Kidney epithelial cell (primary cell): ENCODE data around the gene CTSK. TPM values are rescaled to one million over a fixed set of nuclear protein-coding genes. Genes with fewer than 3 reads are reported as not detected.
"Not testable (repeated sequence)": the region's sequence is repeated elsewhere in the genome, so short reads cannot be mapped to it uniquely, and the experiment has no call there.

ENCODE experiments used
- DNase-seq: peaks from one replicate; pipeline ENCODE4 v3.0.0-alpha.2; 2010; ENCODE audit warnings: low read depth
- H3K27me3 ChIP-seq: 2 replicates; pipeline ENCODE4 v1.6.0; 2011; ENCODE audit warnings: low read length; ENCODE audit not compliant: control insufficient read depth, insufficient read depth
- H3K36me3 ChIP-seq: 2 replicates; pipeline ENCODE4 v1.5.1; 2011; ENCODE audit warnings: low read length; ENCODE audit not compliant: control insufficient read depth, insufficient read depth
- H3K4me3 ChIP-seq: 2 replicates; pipeline ENCODE4 v1.5.1; 2011; ENCODE audit warnings: low read depth, mild to moderate bottlenecking, control low read depth, low read length
- total RNA-seq: library from RNA; depleted of rRNA; stranded (reverse); fragments of >200 nt; gene quantifications from 2 replicates; pipeline ENCODE4 v1.2.3, GENCODE V29; 2015
- TF ChIP-seq, protein P1 (sequence below): IDR thresholded peaks from 2 replicates; pipeline ENCODE4 v1.5.1; 2011; ENCODE audit warnings: mild to moderate bottlenecking, moderate library complexity, low read length, control low read depth, inconsistent platforms; ENCODE audit not compliant: insufficient read depth, poor library complexity, severe bottlenecking

CTSK gene
- total RNA-seq, 1 donor from 2014 or later, result 4.0 TPM

DNA sequence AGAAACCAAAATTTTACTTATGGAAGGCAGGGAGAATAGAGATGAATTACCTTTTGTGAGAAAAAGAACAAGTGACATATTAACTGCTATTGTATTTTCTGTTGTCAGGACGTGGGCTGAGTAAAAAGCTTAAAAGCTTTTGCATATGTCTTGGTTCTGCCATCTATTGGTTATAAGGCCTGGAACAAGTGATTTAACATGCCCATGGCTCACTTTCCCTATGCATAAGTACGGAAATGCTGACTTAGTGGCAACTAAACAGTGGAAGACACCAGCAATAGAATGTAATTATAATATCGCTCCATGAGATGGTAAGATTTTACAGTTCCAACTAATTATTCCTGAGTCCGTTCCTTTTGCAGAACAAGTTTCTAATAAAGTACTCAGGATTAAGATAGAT lies 35.7 kb downstream of the CTSK start:
- Histone ChIP-seq H3K4me3 (no peak overlapping the region), H3K27me3 (no peaks in the 10 kb centered on the region), H3K36me3 (no peaks in the 10 kb centered on the region)
- TF ChIP-seq, protein P1, sequence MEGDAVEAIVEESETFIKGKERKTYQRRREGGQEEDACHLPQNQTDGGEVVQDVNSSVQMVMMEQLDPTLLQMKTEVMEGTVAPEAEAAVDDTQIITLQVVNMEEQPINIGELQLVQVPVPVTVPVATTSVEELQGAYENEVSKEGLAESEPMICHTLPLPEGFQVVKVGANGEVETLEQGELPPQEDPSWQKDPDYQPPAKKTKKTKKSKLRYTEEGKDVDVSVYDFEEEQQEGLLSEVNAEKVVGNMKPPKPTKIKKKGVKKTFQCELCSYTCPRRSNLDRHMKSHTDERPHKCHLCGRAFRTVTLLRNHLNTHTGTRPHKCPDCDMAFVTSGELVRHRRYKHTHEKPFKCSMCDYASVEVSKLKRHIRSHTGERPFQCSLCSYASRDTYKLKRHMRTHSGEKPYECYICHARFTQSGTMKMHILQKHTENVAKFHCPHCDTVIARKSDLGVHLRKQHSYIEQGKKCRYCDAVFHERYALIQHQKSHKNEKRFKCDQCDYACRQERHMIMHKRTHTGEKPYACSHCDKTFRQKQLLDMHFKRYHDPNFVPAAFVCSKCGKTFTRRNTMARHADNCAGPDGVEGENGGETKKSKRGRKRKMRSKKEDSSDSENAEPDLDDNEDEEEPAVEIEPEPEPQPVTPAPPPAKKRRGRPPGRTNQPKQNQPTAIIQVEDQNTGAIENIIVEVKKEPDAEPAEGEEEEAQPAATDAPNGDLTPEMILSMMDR, result no peak
- no peak for DNase-seq

DNA sequence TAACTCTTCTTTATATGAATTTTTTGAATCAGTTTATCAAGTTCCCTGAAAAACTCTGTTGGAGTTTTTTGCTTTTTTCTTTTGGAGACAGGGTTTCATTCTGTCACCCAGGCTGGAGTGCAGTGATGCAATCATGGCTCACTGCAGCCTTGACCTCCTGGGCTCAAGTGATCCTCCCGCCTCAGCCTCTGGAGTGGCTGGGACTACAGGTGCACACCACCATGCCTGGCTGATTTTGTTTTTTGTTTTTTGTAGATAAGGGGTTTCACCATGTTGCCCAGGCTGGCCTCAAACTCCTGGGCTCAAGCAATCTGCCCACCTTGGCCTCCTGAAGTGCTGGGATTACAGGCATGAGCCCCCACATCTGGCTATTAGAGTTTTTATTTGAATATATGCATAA lies 40.4 kb downstream of the CTSK start:
- not testable (repeated sequence) for H3K36me3 ChIP-seq, DNase-seq, H3K4me3 ChIP-seq, H3K27me3 ChIP-seq

DNA sequence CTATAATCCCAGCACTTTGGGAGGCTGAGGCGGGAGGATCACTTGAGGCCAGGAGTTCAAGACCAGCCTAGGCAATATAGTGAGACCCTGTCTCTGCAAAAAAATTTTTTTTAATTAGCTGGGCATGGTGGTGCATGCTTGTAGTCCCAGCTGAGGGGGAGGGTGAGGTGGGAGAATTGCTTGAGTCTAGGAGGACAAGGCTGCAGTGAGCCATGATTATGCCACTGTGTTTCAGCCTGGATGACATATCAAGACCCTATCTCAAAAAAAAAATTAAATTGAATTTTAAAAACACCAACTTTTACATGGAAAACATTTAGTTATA lies 42.1 kb downstream of the CTSK start:
- not testable (repeated sequence) for H3K36me3 ChIP-seq, DNase-seq, H3K4me3 ChIP-seq, H3K27me3 ChIP-seq

DNA sequence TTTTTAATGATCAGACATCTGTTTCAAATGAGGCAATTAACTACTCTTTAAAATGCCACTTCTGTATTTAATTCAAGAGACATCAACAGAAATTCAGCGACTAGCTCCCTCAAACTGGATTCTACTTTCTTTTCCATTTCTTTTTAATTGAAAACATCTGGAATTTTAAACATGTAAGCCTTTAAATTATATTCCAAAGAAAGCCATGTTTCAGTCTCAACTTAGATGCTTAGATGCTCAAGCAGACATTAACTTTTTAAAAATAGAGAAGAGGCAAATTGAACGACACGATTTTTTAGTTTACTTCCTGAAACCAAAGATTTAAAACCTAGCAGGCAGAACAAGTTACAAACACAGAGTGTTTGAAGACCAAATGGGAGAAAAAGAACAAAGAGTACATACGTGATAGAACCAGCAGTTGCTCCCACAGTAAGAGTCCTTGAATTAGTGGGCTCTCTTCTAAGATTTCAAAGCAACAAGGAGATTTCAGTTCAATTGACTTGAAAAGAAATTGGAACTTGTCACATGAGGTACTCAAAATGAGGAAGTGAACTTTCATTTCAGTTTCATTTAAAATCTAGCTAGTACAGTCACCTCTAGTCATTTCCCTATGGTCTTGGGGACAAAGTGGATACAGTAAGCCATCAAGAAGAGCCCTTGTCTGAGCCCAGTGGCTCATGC lies 42.6 kb downstream of the CTSK start, which contains the start of gene CTSS:
Gene CTSS (minus strand): TSS at position 483 of the 681 bp plus-strand sequence. CDS start 1,015 bp downstream, outside the sequence.
- TF ChIP-seq, protein P1, result no peak
- no peak for DNase-seq
- Histone ChIP-seq H3K36me3 (no peaks in the 10 kb centered on the region), H3K27me3 (no peaks in the 10 kb centered on the region), H3K4me3 (no peak within 1 kb of the TSS)

DNA sequence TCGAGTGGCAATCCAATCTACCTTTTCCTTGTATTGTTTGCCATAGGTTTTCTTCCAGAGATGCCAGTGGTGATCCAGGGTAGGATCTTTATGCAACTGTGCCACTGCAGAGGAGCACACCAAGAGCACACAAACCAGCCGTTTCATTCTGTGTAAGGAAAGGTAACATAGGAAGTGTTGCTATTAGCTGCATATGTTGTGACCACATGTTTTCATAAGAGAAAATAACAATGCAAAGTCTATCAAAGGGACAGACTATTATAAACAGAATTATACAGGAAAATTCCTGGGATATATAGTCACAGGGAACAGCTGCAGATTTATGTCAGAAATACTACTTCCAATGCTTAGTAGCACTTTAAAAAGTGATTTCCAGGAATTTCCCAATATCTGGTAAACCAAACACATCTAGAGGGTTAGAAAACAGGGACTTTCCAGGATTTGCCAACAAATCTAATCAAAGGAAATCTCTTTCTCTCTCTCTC lies 43.4 kb downstream of the CTSK start:
- no peaks in the 10 kb centered on the region for H3K36me3 ChIP-seq

DNA sequence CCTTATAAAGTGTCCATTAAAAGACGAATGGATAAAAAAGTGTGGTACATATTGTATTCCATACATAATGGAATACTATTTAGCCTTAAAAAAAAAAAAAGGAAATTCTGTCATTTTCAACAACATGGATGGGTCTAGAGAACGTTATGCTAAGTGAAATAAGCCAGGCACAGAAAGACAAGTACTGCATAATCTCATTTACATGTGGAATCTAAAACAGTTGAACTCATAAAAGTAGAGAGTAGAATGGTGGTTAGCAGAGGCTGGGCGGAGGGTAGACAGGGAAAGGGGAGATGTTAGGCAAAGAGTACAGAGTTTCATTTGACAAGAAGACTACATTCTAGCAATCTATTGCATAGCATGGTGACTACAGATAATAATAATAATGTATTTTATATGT lies 45.0 kb downstream of the CTSK start:
- DNase-seq, result no peak
- TF ChIP-seq, protein P1, result no peak

More for the DNA sequence above, 43.4 kb downstream of the CTSK start:
- DNase-seq, result peak; percentile 56
- Histone ChIP-seq H3K27me3 (no peaks in the 10 kb centered on the region), H3K4me3 (no peak overlapping the region)
- TF ChIP-seq, protein P1, result no peak

DNA sequence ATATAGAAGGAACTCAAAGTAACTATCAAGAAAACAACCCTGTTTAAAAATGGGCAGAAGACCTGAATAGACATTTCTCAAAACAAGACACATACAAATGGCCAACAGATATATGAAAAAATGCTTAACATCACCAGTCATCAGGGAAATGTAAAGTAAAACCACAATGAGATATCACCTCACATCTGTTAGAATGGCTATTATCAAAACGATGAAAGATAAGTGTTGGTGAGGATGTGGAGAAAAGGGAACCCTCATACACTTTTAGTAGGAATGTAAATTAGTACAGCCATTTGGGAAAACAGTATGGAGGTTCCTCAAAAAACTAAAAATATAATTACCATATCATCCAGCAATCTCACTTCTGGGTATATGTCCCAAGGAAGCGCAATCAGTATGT lies 45.5 kb downstream of the CTSK start:
- Histone ChIP-seq H3K27me3 (no peaks in the 10 kb centered on the region), H3K4me3 (no peak overlapping the region), H3K36me3 (no peaks in the 10 kb centered on the region)
- TF ChIP-seq, protein P1, result no peak
- no peak for DNase-seq

More for the DNA sequence above, 45.0 kb downstream of the CTSK start:
- Histone ChIP-seq H3K4me3 (no peak overlapping the region), H3K36me3 (no peaks in the 10 kb centered on the region), H3K27me3 (no peaks in the 10 kb centered on the region)
